SK-N-SH (cell line): ENCODE results near the gene ARHGAP8. TPM values are rescaled to one million over a fixed set of nuclear protein-coding genes. Genes with fewer than 3 reads are reported as not detected.

ENCODE experiments used
- CTCF ChIA-PET: fragments of 300-600, 350-600 bp; formaldehyde crosslinking; extraction: SDS; loops from one replicate; lab custom pipeline; 2021; lab: Yijun Ruan, JAX
- POLR2A ChIA-PET: fragments of 350-600 bp; sonication (Branson Sonifier 250); formaldehyde crosslinking; extraction: SDS; loops from one replicate; lab custom pipeline; 2020; ENCODE audit warnings: antibody characterized with exemption, inconsistent platforms; lab: Yijun Ruan, JAX
- DNase-seq: peaks from one replicate; pipeline ENCODE4 v3.0.0; 2012
- H2AFZ ChIP-seq: fragments of 200-600 bp; sonication (generic); 2 replicates; pipeline ENCODE4 v1.8.1; 2016; ENCODE audit warnings: antibody characterized with exemption, mild to moderate bottlenecking, low read depth
- H3F3A ChIP-seq: fragments of 200-600 bp; sonication (generic); replicated peaks from 2 replicates; pipeline ENCODE3; 2016; ENCODE audit warnings: antibody characterized with exemption, mild to moderate bottlenecking; ENCODE audit not compliant: insufficient read depth
- H3K27ac ChIP-seq, 2 experiments: fragments of 200-500 bp in 1 of 2; fragments of 200-600 bp in 1 of 2; sonication (Bioruptor generic) in 1 of 2; sonication (generic), shearing (Covaris generic) in 1 of 2; 2 replicates each; pipeline versions ENCODE4 v1.5.1 to v1.6.1; 2014 to 2016; ENCODE audit warnings: low read depth in 2 of 2, inconsistent platforms in 1 of 2, low read length in 1 of 2, mild to moderate bottlenecking in 1 of 2, mixed read lengths in 1 of 2
- H3K27me3 ChIP-seq: fragments of 200-600 bp; sonication (generic), shearing (Covaris generic); 2 replicates; pipeline ENCODE4 v1.6.1; 2016; ENCODE audit warnings: mixed run types; ENCODE audit not compliant: insufficient read depth
- H3K36me3 ChIP-seq, 2 experiments: fragments of 200-500 bp in 1 of 2; fragments of 200-600 bp in 1 of 2; sonication (Bioruptor generic) in 1 of 2; sonication (generic) in 1 of 2; replicated peaks in 1 of 2; 2 replicates each; pipeline versions ENCODE3 to v1.5.1; 2014 to 2016; ENCODE audit warnings: low read length in 1 of 2, mild to moderate bottlenecking in 1 of 2; ENCODE audit not compliant: insufficient read depth in 2 of 2, control insufficient read depth in 1 of 2
- H3K4me1 ChIP-seq, 2 experiments: fragments of 200-500 bp in 1 of 2; fragments of 200-600 bp in 1 of 2; sonication (Bioruptor generic) in 1 of 2; sonication (generic), shearing (Covaris generic) in 1 of 2; 2 replicates each; pipeline versions ENCODE4 v1.5.1 to v1.6.1; 2014 to 2016; ENCODE audit warnings: low read depth in 1 of 2, low read length in 1 of 2, mixed run types in 1 of 2; ENCODE audit not compliant: insufficient read depth in 2 of 2, control insufficient read depth in 1 of 2
- H3K4me2 ChIP-seq: fragments of 200-600 bp; sonication (generic), shearing (Covaris generic); 2 replicates; pipeline ENCODE4 v1.6.1; 2017; ENCODE audit warnings: mixed run types
- H3K4me3 ChIP-seq, 2 experiments: fragments of 200-500 bp in 1 of 2; fragments of 200-600 bp in 1 of 2; sonication (Bioruptor generic) in 1 of 2; sonication (generic), shearing (Covaris generic) in 1 of 2; 2 replicates each; pipeline versions ENCODE4 v1.5.1 to v1.8.1; 2014 to 2016; ENCODE audit warnings: low read depth in 2 of 2, inconsistent platforms in 1 of 2, low read length in 1 of 2, mild to moderate bottlenecking in 1 of 2, mixed read lengths in 1 of 2, moderate library complexity in 1 of 2
- H3K79me2 ChIP-seq: fragments of 200-600 bp; sonication (generic); 2 replicates; pipeline ENCODE4 v1.8.1; 2017; ENCODE audit warnings: mild to moderate bottlenecking; ENCODE audit not compliant: insufficient read depth
- H3K9ac ChIP-seq: fragments of 200-600 bp; sonication (generic); 2 replicates; pipeline ENCODE4 v1.6.1; 2017; ENCODE audit warnings: mixed run types
- H3K9me2 ChIP-seq: fragments of 200-600 bp; sonication (generic); 2 replicates; pipeline ENCODE4 v1.6.1; 2017; ENCODE audit warnings: mixed run types
- H3K9me3 ChIP-seq: fragments of 200-600 bp; sonication (generic); 2 replicates; pipeline ENCODE4 v1.6.1; 2017; ENCODE audit warnings: mixed run types, mild to moderate bottlenecking, moderate library complexity
- H4K20me1 ChIP-seq: fragments of 200-600 bp; sonication (generic); 2 replicates; pipeline ENCODE4 v1.6.1; 2017; ENCODE audit warnings: mild to moderate bottlenecking, mixed run types; ENCODE audit not compliant: insufficient read depth
- CHD2 ChIP-seq: fragments of 150-350 bp; IDR thresholded peaks from 2 replicates; pipeline ENCODE4 v1.6.1; 2018; ENCODE audit warnings: low read length; ENCODE audit not compliant: partially characterized antibody
- EZH2phosphoT487 ChIP-seq: fragments of 200-600 bp; sonication (generic); IDR thresholded peaks from 2 replicates; pipeline ENCODE4 v1.6.1; 2017; ENCODE audit warnings: low read depth, mixed run types, mild to moderate bottlenecking, antibody characterized with exemption, moderate library complexity, borderline replicate concordance
- FOXJ3 ChIP-seq: sonication (generic); formaldehyde crosslinking; IDR thresholded peaks from 2 replicates; pipeline ENCODE4 v1.5.1; 2020; ENCODE audit warnings: mild to moderate bottlenecking, missing genetic modification reagents
- FOXM1 ChIP-seq: IDR thresholded peaks from 2 replicates; pipeline ENCODE4 v1.4.0; 2012; ENCODE audit warnings: low read depth, mild to moderate bottlenecking
- JUND ChIP-seq: IDR thresholded peaks from 2 replicates; pipeline ENCODE4 v1.4.0; 2012
- MEF2A ChIP-seq: IDR thresholded peaks from 2 replicates; pipeline ENCODE4 v1.4.0; 2012; ENCODE audit warnings: low read depth, borderline replicate concordance
- MXI1 ChIP-seq: IDR thresholded peaks from 2 replicates; pipeline ENCODE4 v1.6.1; 2012; ENCODE audit warnings: mild to moderate bottlenecking, low read depth, low read length, improper control_type of control experiment
- NRF1 ChIP-seq: IDR thresholded peaks from 2 replicates; pipeline ENCODE4 v1.6.1; 2012; ENCODE audit warnings: low read depth, mild to moderate bottlenecking, low read length
- POLR2AphosphoS5 ChIP-seq: IDR thresholded peaks from 2 replicates; pipeline ENCODE4 v1.6.1; 2012; ENCODE audit warnings: low read depth, low read length
- RCOR1 ChIP-seq: fragments of 150-350 bp; IDR thresholded peaks from 2 replicates; pipeline ENCODE4 v1.6.1; 2017; ENCODE audit warnings: antibody characterized with exemption, low read length
- RFX5 ChIP-seq: IDR thresholded peaks from 2 replicates; pipeline ENCODE4 v1.6.1; 2012; ENCODE audit warnings: mild to moderate bottlenecking, improper control_type of control experiment, low read length
- RXRA ChIP-seq: IDR thresholded peaks from 2 replicates; pipeline ENCODE4 v1.4.0; 2012; ENCODE audit warnings: low read depth, mild to moderate bottlenecking, borderline replicate concordance
- SIN3A ChIP-seq: IDR thresholded peaks from 2 replicates; pipeline ENCODE4 v1.6.1; 2012; ENCODE audit warnings: low read depth, mild to moderate bottlenecking, low read length, moderate library complexity, borderline replicate concordance
- SMC3 ChIP-seq: IDR thresholded peaks from 2 replicates; pipeline ENCODE4 v1.6.1; 2012; ENCODE audit warnings: low read depth, low read length, improper control_type of control experiment
- TAF1 ChIP-seq: IDR thresholded peaks from 2 replicates; pipeline ENCODE4 v1.6.1; 2012; ENCODE audit warnings: low read depth, mild to moderate bottlenecking, low read length, moderate library complexity, borderline replicate concordance
- YY1 ChIP-seq: IDR thresholded peaks from 2 replicates; pipeline ENCODE4 v1.4.0; 2012; ENCODE audit warnings: low read depth, mild to moderate bottlenecking
- WGBS: methylation state at CpG from one replicate; pipeline ENCODE4 v1.1.6; 2017; ENCODE audit warnings: low lambda C conversion rate; 5-methylcytosine and 5-hydroxymethylcytosine counted together
- polyA plus RNA-seq, 3 experiments: library from polyadenylated mRNA; depleted of rRNA; stranded (reverse); fragments of >200 nt; gene quantifications; 2 replicates each; pipeline ENCODE4 v1.2.3, GENCODE V29; 2012
- TF ChIP-seq, protein P1 (sequence below): IDR thresholded peaks from 2 replicates; pipeline ENCODE4 v1.4.0; 2012; ENCODE audit warnings: low read depth, borderline replicate concordance
- TF ChIP-seq, protein P2 (sequence below): fragments of 200-600 bp; sonication (generic); IDR thresholded peaks from 2 replicates; pipeline ENCODE4 v1.6.1; 2017; ENCODE audit warnings: antibody characterized with exemption, mild to moderate bottlenecking, moderate library complexity
- TF ChIP-seq, protein P3 (sequence below): IDR thresholded peaks from 2 replicates; pipeline ENCODE4 v1.4.0; 2012; ENCODE audit warnings: low read depth, borderline replicate concordance
- TF ChIP-seq, protein P4 (sequence below): fragments of 150-350 bp; IDR thresholded peaks from 2 replicates; pipeline ENCODE4 v1.6.1; 2016; ENCODE audit warnings: mild to moderate bottlenecking, low read depth, low read length

The ARHGAP8 gene
- polyA plus RNA-seq, 1 of the 3 experiments (the other 2 are of a cell fraction) = 0.08 TPM

DNA sequence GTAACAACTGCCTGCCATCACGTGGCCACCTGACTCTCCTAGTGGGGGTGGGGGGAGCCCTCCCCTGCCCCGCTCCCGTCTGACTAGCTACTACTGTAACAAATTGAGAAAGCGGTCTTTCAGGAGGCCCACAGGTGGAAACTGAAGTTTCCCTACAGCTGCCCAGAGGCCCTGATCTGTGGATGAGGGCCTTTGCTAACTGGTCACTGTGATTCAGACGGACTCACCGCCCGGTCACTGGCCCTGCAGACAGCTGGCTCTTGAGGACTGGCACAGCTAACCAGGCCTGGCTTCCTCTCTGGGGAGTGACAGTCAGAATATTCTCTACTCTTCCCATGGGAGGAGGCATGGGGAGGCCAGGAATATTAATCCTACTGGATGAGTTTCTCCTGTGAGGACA lies 116.8 kb downstream of the ARHGAP8 start:
- peak; percentile 11 for DNase-seq
- Histone ChIP-seq H2AFZ (no peak overlapping the region), H3K36me3 (no peaks in the 10 kb centered on the region), H3K4me1 (peaks cover 0 to 7% of the 10 kb centered on the region in 2 experiments; a peak in 1 of 4 replicates), H3K9ac (no peak overlapping the region), H3K9me2 (no peaks in the 10 kb centered on the region), H4K20me1 (no peaks in the 10 kb centered on the region), H3K27me3 (no peaks in the 10 kb centered on the region), H3K79me2 (no peaks in the 10 kb centered on the region), H3K9me3 (no peaks in the 10 kb centered on the region), H3F3A (no peaks in the 10 kb centered on the region), H3K4me2 (no peak overlapping the region), H3K27ac (no peak overlapping the region), H3K4me3 (no peak overlapping the region)
- CTCF ChIA-PET = interaction anchor here (0.6 kb wide), 2 partner anchors 62 to 1381 kb away, joined by 3 read pairs; no protein-coding TSS in a partner anchor
- POLR2A ChIA-PET = no interaction called here
- WGBS = 82% methylated on average over 7 of the region's 7 CpGs
- TF ChIP-seq, protein P1, sequence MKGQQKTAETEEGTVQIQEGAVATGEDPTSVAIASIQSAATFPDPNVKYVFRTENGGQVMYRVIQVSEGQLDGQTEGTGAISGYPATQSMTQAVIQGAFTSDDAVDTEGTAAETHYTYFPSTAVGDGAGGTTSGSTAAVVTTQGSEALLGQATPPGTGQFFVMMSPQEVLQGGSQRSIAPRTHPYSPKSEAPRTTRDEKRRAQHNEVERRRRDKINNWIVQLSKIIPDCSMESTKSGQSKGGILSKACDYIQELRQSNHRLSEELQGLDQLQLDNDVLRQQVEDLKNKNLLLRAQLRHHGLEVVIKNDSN = no peak
- TF ChIP-seq RXRA (no peak), CHD2 (no peak), MXI1 (no peak), EZH2phosphoT487 (no peak), YY1 (no peak), POLR2AphosphoS5 (no peak), FOXM1 (no peak), SMC3 (no peak), SIN3A (no peak), TAF1 (no peak), FOXJ3 (no peak), NRF1 (no peak), RFX5 (no peak), RCOR1 (no peak), JUND (no peak), MEF2A (no peak)
- TF ChIP-seq, protein P2, sequence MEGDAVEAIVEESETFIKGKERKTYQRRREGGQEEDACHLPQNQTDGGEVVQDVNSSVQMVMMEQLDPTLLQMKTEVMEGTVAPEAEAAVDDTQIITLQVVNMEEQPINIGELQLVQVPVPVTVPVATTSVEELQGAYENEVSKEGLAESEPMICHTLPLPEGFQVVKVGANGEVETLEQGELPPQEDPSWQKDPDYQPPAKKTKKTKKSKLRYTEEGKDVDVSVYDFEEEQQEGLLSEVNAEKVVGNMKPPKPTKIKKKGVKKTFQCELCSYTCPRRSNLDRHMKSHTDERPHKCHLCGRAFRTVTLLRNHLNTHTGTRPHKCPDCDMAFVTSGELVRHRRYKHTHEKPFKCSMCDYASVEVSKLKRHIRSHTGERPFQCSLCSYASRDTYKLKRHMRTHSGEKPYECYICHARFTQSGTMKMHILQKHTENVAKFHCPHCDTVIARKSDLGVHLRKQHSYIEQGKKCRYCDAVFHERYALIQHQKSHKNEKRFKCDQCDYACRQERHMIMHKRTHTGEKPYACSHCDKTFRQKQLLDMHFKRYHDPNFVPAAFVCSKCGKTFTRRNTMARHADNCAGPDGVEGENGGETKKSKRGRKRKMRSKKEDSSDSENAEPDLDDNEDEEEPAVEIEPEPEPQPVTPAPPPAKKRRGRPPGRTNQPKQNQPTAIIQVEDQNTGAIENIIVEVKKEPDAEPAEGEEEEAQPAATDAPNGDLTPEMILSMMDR = no peak
- TF ChIP-seq, protein P3, sequence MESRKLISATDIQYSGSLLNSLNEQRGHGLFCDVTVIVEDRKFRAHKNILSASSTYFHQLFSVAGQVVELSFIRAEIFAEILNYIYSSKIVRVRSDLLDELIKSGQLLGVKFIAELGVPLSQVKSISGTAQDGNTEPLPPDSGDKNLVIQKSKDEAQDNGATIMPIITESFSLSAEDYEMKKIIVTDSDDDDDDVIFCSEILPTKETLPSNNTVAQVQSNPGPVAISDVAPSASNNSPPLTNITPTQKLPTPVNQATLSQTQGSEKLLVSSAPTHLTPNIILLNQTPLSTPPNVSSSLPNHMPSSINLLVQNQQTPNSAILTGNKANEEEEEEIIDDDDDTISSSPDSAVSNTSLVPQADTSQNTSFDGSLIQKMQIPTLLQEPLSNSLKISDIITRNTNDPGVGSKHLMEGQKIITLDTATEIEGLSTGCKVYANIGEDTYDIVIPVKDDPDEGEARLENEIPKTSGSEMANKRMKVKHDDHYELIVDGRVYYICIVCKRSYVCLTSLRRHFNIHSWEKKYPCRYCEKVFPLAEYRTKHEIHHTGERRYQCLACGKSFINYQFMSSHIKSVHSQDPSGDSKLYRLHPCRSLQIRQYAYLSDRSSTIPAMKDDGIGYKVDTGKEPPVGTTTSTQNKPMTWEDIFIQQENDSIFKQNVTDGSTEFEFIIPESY = no peak
- TF ChIP-seq, protein P4, sequence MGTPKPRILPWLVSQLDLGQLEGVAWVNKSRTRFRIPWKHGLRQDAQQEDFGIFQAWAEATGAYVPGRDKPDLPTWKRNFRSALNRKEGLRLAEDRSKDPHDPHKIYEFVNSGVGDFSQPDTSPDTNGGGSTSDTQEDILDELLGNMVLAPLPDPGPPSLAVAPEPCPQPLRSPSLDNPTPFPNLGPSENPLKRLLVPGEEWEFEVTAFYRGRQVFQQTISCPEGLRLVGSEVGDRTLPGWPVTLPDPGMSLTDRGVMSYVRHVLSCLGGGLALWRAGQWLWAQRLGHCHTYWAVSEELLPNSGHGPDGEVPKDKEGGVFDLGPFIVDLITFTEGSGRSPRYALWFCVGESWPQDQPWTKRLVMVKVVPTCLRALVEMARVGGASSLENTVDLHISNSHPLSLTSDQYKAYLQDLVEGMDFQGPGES = no peak
